ENCODE results near the gene CTRB2. TPM values are rescaled to one million over a fixed set of nuclear protein-coding genes. Genes with fewer than 3 reads are reported as not detected.
A peak's percentile ranks its signal among the peaks of the same experiment; 100 is the strongest.

The CTRB2 gene
- total RNA-seq, 1 donor from 2014 or later: not detected

DNA sequence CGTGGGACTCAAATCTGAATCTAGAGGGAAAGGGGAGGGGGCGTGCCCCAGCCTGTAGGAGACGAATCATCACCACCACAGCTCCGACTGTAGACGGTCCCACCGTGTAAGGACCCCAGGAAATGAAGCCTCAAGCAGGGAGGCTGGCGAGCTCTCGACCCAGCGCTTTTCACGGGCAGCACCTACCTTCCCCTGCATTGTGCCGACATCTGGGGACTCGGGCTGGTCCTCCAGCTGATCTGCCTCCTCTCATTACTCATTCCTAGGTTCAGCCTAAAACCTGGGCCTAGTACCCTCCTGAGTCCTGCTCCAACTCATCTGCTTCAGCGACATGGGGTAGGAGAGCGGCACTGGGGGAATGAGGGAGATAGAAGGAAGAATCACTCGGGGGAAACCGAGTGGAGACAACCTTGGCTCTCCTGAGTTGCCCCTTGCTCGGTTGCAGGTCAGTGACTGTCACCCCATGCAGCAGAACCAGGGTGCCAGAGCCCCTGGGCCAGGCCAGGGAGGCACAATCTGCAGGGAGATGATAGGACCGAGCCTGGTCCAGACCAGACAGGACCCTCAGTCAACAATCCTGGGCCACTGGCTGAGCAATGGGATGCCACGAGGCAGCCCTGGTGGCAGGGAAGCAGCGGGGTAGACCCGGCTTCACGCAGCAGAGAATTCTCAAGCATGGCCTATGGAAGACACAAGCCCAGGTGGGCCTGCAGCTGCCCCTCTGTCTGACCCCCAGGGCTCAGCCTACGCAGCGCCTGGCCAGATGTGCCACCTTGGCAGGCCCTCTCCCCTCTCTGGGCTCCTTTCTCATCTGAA, 45.3 kb upstream of the CTRB2 start:
- Histone ChIP-seq H3K4me1 (peaks cover 93% of the 10 kb centered on the region), H3K27me3 (no peaks in the 10 kb centered on the region), H3K36me3 (no peaks in the 10 kb centered on the region), H3K9me3 (no peaks in the 10 kb centered on the region), H3K4me3 (peak overlapping the region; percentile 57 to 85), H3K27ac (peak overlapping the region; percentile 88)
- no peak for DNase-seq (ENCODE audit: extremely low spot score in 2 of 2)
- intact Hi-C loops (cut with DNase I): loop anchor here (5.0 kb wide), 1 partner anchor 50 kb away; no protein-coding TSS in a partner anchor
- TF ChIP-seq POLR2A (IDR thresholded peaks at IDR 0.05): no peak
- TF ChIP-seq POLR2AphosphoS5 (IDR thresholded peaks at IDR 0.05; ENCODE audit: insufficient read depth in 1 of 2, low read depth in 1 of 2): no peak
- TF ChIP-seq, protein P1, sequence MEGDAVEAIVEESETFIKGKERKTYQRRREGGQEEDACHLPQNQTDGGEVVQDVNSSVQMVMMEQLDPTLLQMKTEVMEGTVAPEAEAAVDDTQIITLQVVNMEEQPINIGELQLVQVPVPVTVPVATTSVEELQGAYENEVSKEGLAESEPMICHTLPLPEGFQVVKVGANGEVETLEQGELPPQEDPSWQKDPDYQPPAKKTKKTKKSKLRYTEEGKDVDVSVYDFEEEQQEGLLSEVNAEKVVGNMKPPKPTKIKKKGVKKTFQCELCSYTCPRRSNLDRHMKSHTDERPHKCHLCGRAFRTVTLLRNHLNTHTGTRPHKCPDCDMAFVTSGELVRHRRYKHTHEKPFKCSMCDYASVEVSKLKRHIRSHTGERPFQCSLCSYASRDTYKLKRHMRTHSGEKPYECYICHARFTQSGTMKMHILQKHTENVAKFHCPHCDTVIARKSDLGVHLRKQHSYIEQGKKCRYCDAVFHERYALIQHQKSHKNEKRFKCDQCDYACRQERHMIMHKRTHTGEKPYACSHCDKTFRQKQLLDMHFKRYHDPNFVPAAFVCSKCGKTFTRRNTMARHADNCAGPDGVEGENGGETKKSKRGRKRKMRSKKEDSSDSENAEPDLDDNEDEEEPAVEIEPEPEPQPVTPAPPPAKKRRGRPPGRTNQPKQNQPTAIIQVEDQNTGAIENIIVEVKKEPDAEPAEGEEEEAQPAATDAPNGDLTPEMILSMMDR (IDR thresholded peaks at IDR 0.05): no peak

DNA sequence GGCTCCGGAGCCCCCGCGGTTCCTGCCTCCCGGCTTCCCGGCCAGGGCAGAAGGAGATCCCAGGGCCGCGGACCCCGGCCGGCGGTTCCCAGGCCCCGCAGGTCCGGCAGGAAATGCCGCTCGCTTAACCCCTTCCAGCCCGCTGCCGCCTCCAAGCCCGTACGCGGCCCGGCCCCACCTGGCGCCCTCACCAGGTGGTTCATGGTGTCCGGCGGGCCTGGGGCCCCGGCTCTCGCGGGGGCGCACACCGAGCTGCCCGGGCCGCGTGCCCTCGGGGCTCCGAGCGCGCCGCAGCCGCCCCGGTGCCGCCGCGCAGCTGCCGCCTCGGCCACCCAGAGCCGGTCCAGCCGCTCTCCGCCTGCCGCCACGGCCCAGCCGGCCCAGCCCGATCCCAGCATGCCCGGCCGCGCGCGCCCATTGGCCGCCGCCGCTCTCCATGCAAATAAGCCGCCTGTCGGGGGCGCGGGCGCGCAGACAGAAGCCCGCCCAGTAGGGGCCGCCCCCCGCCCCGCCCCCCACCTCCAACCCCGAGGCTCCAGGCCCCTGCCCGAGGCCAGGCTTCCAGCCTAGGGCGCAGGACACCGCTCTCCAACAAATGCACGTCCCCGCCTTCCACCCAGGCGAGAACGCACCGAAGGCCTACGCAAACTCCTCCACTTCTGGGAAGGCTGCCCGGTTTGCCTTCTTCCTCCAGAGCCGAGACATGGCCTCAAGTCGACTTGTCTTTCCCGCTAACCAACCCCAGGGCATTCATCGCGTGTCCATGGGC, 44.5 kb upstream of the CTRB2 start, which contains the start of gene BCAR1:
Gene BCAR1 (minus strand): TSS at position 345 of the 769 bp plus-strand sequence. CDS start 142 bp downstream, at position 203.
- Histone ChIP-seq H3K27ac (peak within 1 kb of the TSS; percentile 88), H3K4me1 (peaks cover 93% of the 10 kb centered on the region), H3K9me3 (no peaks in the 10 kb centered on the region), H3K4me3 (peak within 1 kb of the TSS; percentile 57 to 85), H3K27me3 (no peaks in the 10 kb centered on the region), H3K36me3 (no peaks in the 10 kb centered on the region)
- intact Hi-C loops (cut with DNase I): loop anchor here (5.0 kb wide), 1 partner anchor 51 kb away; no protein-coding TSS in a partner anchor
- DNase-seq (ENCODE audit: extremely low spot score in 2 of 2): no peak
- TF ChIP-seq POLR2AphosphoS5 (IDR thresholded peaks at IDR 0.05; ENCODE audit: insufficient read depth in 1 of 2, low read depth in 1 of 2) (peak in 1 of 2 donors; percentile 52), POLR2A (IDR thresholded peaks at IDR 0.05) (peak in 1 of 2 donors; percentile 54)
- TF ChIP-seq, protein P1 (IDR thresholded peaks at IDR 0.05): no peak

DNA sequence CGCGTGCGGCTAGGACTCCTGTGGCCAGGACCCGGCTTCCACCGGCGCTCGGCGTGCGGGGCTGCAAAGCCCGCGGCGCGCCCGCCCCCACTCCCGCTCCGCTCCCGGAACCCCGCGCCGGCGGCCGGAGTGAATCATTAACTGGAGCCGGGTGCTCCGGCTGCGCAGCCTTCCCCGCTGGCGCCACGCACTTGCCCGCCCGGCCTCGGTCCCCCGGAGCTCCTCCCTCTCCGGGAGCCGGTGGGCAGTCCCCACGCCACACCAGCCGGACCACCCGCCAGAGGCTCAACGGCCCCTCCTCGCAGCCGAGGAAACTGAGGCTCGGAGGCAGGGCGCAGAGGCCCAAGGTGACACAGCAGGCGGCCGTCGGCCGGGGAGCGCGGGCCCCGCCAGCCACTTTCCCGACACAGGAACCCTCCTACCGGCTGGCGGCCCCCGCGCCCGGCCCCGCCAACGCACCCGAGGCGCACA, 43.9 kb upstream of the CTRB2 start:
- intact Hi-C loops (cut with DNase I): loop anchor here (5.0 kb wide), 1 partner anchor 51 kb away; no protein-coding TSS in a partner anchor
- Histone ChIP-seq H3K36me3 (no peaks in the 10 kb centered on the region), H3K4me3 (peak overlapping the region; percentile 57 to 85), H3K27me3 (no peaks in the 10 kb centered on the region), H3K27ac (peak overlapping the region; percentile 88), H3K4me1 (peaks cover 93% of the 10 kb centered on the region), H3K9me3 (no peaks in the 10 kb centered on the region)
- DNase-seq (ENCODE audit: extremely low spot score in 2 of 2): no peak
- TF ChIP-seq POLR2AphosphoS5 (IDR thresholded peaks at IDR 0.05; ENCODE audit: insufficient read depth in 1 of 2, low read depth in 1 of 2) (no peak), POLR2A (IDR thresholded peaks at IDR 0.05) (no peak)
- TF ChIP-seq, protein P1 (IDR thresholded peaks at IDR 0.05): no peak

DNA sequence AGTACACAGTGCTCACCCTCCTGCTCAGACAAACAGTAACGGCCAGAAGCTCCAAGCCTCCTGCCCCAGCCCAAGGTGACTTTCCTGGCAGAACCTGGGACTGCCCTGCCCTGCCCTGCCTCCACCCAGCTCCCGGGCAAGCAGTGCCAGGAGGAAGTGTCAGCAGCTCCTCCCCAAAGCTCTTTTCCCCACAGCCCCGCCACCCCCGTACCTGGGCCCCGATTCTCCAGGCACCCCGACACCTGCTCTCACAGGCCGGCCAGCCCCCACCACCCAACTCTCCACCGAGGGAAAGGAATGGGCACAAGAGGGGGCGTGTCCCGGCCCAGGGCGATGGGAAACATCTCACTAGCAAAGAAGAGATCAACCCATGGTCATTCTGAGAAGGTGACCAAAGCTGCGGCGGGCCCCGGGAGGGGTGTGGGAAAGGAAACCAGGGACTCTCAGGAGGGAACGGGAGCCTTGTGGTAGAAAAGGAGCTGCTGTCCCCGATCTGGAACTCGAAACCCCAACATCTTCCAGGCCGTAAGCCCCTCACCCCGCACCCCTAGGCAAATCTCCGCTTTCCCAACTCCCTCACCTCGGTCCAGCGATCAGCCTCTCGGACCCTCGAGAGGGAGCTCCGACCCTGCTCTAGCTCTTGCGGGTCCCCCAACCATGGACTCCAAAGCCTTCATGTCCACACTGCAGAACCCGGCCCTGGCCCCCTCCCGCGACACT, 43.3 kb upstream of the CTRB2 start:
- Histone ChIP-seq H3K9me3 (no peaks in the 10 kb centered on the region), H3K27ac (peak overlapping the region; percentile 88), H3K4me1 (peaks cover 92% of the 10 kb centered on the region), H3K4me3 (peak overlapping the region; percentile 57 to 85), H3K27me3 (no peaks in the 10 kb centered on the region), H3K36me3 (no peaks in the 10 kb centered on the region)
- no peak for DNase-seq (ENCODE audit: extremely low spot score in 2 of 2)
- intact Hi-C loops (cut with DNase I): loop anchor here (5.0 kb wide), 1 partner anchor 52 kb away; no protein-coding TSS in a partner anchor
- no peak for TF ChIP-seq POLR2A (IDR thresholded peaks at IDR 0.05)
- no peak for TF ChIP-seq POLR2AphosphoS5 (IDR thresholded peaks at IDR 0.05; ENCODE audit: insufficient read depth in 1 of 2, low read depth in 1 of 2)
- TF ChIP-seq, protein P1 (IDR thresholded peaks at IDR 0.05): no peak
